HL-60/S4 (cell line): ENCODE data around the gene MUSTN1.

Experiments used
- in situ Hi-C: fragments of 300-500 bp; cut with MboI; formaldehyde crosslinking; loops from 2 replicates; pipeline ENCODE4 v1.14.3; 2022; ENCODE audit warnings: low sequenced_read_pairs

The MUSTN1 gene

GRCh38 chr3:52836471-52836845, 1.6 kb upstream of the MUSTN1 start:
- in situ Hi-C loops: no loop called here

- in situ Hi-C loops: no loop called here
Measured at GRCh38 chr3:52835766-52836470, 1.1 kb upstream of the MUSTN1 start.

GRCh38 chr3:52833202-52833601, 1.6 kb downstream of the MUSTN1 start:
- in situ Hi-C loops: no loop called here

- in situ Hi-C loops: no loop called here
Measured at GRCh38 chr3:52831500-52832301, 3.1 kb downstream of the MUSTN1 start.

GRCh38 chr3:52830535-52831258, 4.1 kb downstream of the MUSTN1 start, which contains the start of gene ITIH4:
Gene ITIH4, minus strand, starts transcription at chr3:52830672. Its CDS starts 30 bp downstream, at chr3:52830642.
- in situ Hi-C loops: no loop called here

GRCh38 chr3:52829906-52830463, 4.8 kb downstream of the MUSTN1 start:
- in situ Hi-C loops: no loop called here

- in situ Hi-C loops: no loop called here
Measured at GRCh38 chr3:52829482-52829881, 5.3 kb downstream of the MUSTN1 start.

- in situ Hi-C loops: no loop called here
Measured at GRCh38 chr3:52827866-52828376, 6.9 kb downstream of the MUSTN1 start.

- in situ Hi-C loops: no loop called here
Measured at GRCh38 chr3:52827441-52827840, 7.4 kb downstream of the MUSTN1 start.

- in situ Hi-C loops: no loop called here
Measured at GRCh38 chr3:52824037-52824436, 10.8 kb downstream of the MUSTN1 start.

GRCh38 chr3:52822363-52822762, 12.5 kb downstream of the MUSTN1 start:
- in situ Hi-C loops: no loop called here

- in situ Hi-C loops: no loop called here
Measured at GRCh38 chr3:52820736-52821135, 14.1 kb downstream of the MUSTN1 start.

- in situ Hi-C loops: no loop called here
Measured at GRCh38 chr3:52819936-52820335, 14.9 kb downstream of the MUSTN1 start.

GRCh38 chr3:52817860-52818259, 17.0 kb downstream of the MUSTN1 start:
- in situ Hi-C loops: no loop called here

GRCh38 chr3:52817221-52817620, 17.6 kb downstream of the MUSTN1 start:
- in situ Hi-C loops: no loop called here

- in situ Hi-C loops: no loop called here
Measured at GRCh38 chr3:52816654-52817053, 18.2 kb downstream of the MUSTN1 start.

- in situ Hi-C loops: no loop called here
Measured at GRCh38 chr3:52816199-52816598, 18.6 kb downstream of the MUSTN1 start.

- in situ Hi-C loops: no loop called here
Measured at GRCh38 chr3:52813810-52814209, 21.0 kb downstream of the MUSTN1 start.

GRCh38 chr3:52811452-52812011, 23.3 kb downstream of the MUSTN1 start:
- in situ Hi-C loops: no loop called here

- in situ Hi-C loops: no loop called here
Measured at GRCh38 chr3:52810923-52811322, 23.9 kb downstream of the MUSTN1 start.
